ENCODE results near the gene SMIM5. TPM values are rescaled to one million over a fixed set of nuclear protein-coding genes. Genes with fewer than 3 reads are reported as not detected.

The SMIM5 gene
- total and polyA plus RNA-seq, 9 of the 15 experiments (the other 6 are each of a cell fraction or from before 2014, with no cell fraction given), result 0.08 TPM; not detected in 8

DNA sequence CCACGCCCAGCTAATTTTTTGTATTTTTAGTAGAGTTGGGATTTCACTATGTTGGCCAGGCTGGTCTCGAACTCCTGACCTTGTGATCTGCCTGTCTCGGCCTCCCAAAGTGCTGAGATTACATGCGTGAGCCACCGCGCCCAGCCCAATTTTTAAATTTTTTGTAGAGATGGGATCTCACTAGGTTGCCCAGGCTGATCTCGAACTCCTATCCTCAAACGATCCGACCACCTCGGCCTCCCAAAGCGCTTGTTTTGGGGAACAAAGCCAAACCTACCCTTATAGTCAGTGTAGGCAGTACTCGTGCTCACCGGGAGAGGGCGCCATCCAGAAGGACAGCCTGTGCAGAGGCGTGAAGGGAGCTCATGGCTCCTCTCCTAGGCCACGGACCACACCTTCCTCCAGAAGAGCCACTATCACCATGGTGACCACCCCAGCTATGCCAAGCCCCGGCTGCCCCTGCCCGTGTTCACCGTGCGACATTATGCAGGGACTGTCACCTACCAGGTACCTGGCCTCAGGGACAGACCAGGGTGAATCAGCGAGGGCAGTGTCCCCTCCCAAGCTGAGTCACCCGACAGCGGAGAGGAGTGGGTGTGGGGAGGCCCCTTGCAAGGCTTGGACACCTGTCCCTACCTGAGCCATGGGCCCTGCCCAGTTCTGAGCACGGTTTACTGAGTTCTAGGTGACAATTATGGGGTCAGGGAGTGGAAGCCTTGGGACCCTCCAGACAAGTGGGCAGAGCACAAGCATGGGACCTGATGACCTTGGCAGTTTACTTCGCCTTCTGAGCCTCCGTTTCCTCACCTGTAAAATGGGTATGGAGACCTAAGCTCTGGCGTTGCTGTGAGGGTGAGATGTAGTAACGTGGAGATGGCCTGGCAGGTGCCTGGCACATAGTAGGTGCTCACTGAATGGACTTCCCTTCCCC is 31.9 kb upstream of the SMIM5 start (continued):
- TF ChIP-seq REST (IDR thresholded peaks at IDR 0.05; ENCODE audit: borderline replicate concordance) (peak; percentile 51; the same call in 1 of the 2 replicates), REST (CRISPR knock-in tag; IDR thresholded peaks at IDR 0.05; ENCODE audit: low read depth) (no peak), JUND (IDR thresholded peaks at IDR 0.05; ENCODE audit: borderline replicate concordance, low read depth, low read length) (peak; percentile 39), JUND (tag; IDR thresholded peaks at IDR 0.05; ENCODE audit: borderline replicate concordance, low read depth, low read length) (no peak; the same call in 2 of the 3 replicates), L3MBTL2 (IDR thresholded peaks at IDR 0.05) (peak; percentile 70), TARDBP (IDR thresholded peaks at IDR 0.05) (peak; percentile 74), EGR1 (conservative IDR thresholded peaks at IDR 0.05) (peak; percentile 45), HINFP (tag; conservative IDR thresholded peaks at IDR 0.05; ENCODE audit: low read depth) (no peak), SMARCE1 (IDR thresholded peaks at IDR 0.05) (0 out of 2 replicates have a peak, but pooled peaks have one; percentile 17), ZKSCAN1 (IDR thresholded peaks at IDR 0.05; ENCODE audit: low read depth, low read length) (peak; percentile 91), ZNF121 (CRISPR knock-in tag; conservative IDR thresholded peaks at IDR 0.05) (peak; percentile 93), CHD2 (IDR thresholded peaks at IDR 0.05; ENCODE audit: low read depth, low read length) (no peak), ZFX (CRISPR knock-in tag; IDR thresholded peaks at IDR 0.05) (peak; percentile 31; the same call in 1 of the 2 replicates), CTBP1 (IDR thresholded peaks at IDR 0.05; ENCODE audit: borderline replicate concordance) (peak; percentile 63; the same call in 1 of the 2 replicates), CTCF (IDR thresholded peaks at IDR 0.05 in 2 of 3, conservative IDR thresholded peaks at IDR 0.05 in 1 of 3; ENCODE audit: insufficient read depth in 2 of 3, low read depth in 1 of 3, low read length in 3 of 3) (peak; percentile 90 to 96 (median 92)), ZNF699 (CRISPR knock-in tag; IDR thresholded peaks at IDR 0.05; ENCODE audit: insufficient replicate concordance) (no peak), CREM (IDR thresholded peaks at IDR 0.05; ENCODE audit: low read depth) (peak; percentile 72)
